ENCODE results near the gene SEC11C. TPM values are rescaled to one million over a fixed set of nuclear protein-coding genes. Genes with fewer than 3 reads are reported as not detected.

The SEC11C gene
- 69.8 and 76.8 TPM in 2 replicates for total RNA-seq
- 97.9 TPM for total RNA-seq (2013)
- 29.0 and 30.7 TPM in 2 replicates for polyA plus RNA-seq
- polyA minus RNA-seq, result 20.1 and 22.0 TPM in 2 replicates

DNA sequence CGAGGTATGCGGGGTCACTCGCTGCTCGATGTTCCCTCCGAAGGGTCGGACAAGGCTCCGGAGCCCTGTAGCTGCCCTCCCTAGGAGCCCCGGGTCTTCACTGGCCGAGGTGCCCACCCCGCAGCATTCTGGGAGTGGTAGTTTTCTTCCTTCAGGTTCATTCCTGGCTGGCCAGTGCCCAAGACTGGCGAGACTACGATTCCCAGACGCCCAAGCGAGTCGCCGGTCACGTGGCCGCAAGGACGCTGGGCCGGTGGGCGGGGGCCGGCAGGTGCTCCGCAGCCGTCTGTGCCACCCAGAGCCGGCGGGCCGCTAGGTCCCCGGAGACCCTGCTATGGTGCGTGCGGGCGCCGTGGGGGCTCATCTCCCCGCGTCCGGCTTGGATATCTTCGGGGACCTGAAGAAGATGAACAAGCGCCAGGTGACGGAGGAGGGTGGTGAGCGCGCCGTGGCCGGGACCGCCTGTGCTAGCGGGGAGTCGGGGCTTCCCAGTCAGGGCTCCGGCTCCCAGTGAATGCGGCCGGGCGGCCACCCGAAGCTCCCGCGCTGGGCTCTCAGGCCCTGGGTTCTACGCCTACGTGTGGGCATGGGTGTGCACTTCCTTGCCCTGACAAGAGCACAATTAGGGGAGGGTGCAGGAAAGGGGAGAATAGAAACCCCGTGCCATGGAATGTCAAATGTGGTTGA lies at the start of gene SEC11C:
Gene SEC11C (plus strand): TSS at position 270 of the 687 bp plus-strand sequence. CDS start 65 bp downstream, at position 335.
- WGBS (ENCODE audit: insufficient coverage), result under 1% methylated on average over 55 of the region's 55 CpGs
- peaks cover 47% of the 10 kb centered on the region for H3K79me2 ChIP-seq (ENCODE audit: control insufficient read depth, insufficient read depth, low read length)
- peaks cover 24 to 38% of the 10 kb centered on the region in 2 donors for H3K4me1 ChIP-seq (ENCODE audit: control insufficient read depth in 2 of 2, insufficient read depth in 2 of 2, low read length in 2 of 2)
- H4K20me1 ChIP-seq (ENCODE audit: control insufficient read depth, insufficient read depth, low read length, poor library complexity, severe bottlenecking), result peaks cover 14% of the 10 kb centered on the region
- no peaks in the 10 kb centered on the region for H3K36me3 ChIP-seq (replicated peaks in 1 of 2; ENCODE audit: control extremely low read depth in 1 of 2, control insufficient read depth in 1 of 2, extremely low read depth in 1 of 2, insufficient read depth in 2 of 2, low read length in 1 of 2)
- intact Hi-C loops (cut with micrococcal nuclease), result loop anchor here (1.0 to 10.0 kb wide), 7 partner anchors 45 to 1517 kb away; partner anchors contain the start of genes LMAN1 and NARS1
- ATAC-seq (ENCODE audit: low read depth) (peak; percentile 85), DNase-seq (peak; percentile 100)
- peak within 1 kb of the TSS; percentile 99 to 100 for H3K27ac ChIP-seq (ENCODE audit: low read length in 2 of 2)
- TF ChIP-seq, protein P1, sequence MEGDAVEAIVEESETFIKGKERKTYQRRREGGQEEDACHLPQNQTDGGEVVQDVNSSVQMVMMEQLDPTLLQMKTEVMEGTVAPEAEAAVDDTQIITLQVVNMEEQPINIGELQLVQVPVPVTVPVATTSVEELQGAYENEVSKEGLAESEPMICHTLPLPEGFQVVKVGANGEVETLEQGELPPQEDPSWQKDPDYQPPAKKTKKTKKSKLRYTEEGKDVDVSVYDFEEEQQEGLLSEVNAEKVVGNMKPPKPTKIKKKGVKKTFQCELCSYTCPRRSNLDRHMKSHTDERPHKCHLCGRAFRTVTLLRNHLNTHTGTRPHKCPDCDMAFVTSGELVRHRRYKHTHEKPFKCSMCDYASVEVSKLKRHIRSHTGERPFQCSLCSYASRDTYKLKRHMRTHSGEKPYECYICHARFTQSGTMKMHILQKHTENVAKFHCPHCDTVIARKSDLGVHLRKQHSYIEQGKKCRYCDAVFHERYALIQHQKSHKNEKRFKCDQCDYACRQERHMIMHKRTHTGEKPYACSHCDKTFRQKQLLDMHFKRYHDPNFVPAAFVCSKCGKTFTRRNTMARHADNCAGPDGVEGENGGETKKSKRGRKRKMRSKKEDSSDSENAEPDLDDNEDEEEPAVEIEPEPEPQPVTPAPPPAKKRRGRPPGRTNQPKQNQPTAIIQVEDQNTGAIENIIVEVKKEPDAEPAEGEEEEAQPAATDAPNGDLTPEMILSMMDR (IDR thresholded peaks at IDR 0.05), result no peak
- TF ChIP-seq EZH2 (IDR thresholded peaks at IDR 0.05; ENCODE audit: borderline replicate concordance, insufficient read depth, low read depth, low read length, poor library complexity, severe bottlenecking), result no peak
- Mint-ChIP-seq H3K4me1 (peaks cover 42% of the 10 kb centered on the region), H3K27me3 (peaks cover 6% of the 10 kb centered on the region), H3K4me3 (peak within 1 kb of the TSS; percentile 99), H3K9me3 (ENCODE audit: insufficient read depth) (no peaks in the 10 kb centered on the region), H3K27ac (peak within 1 kb of the TSS; percentile 100)
- H3K9ac ChIP-seq (ENCODE audit: low read length), result peak within 1 kb of the TSS; percentile 97
- ChIA-PET CTCF (interaction anchor here (0.9 to 4.9 kb wide), 3 partner anchors 45 to 60 kb away, joined by 3 to 31 read pairs (median 3); no protein-coding TSS in a partner anchor), POLR2A (interaction anchor here (1.0 kb wide), 1 partner anchor 55 kb away, joined by 3 read pairs; no protein-coding TSS in a partner anchor)
- peak within 1 kb of the TSS; percentile 89 for H2AFZ ChIP-seq (ENCODE audit: insufficient read depth, low read depth, low read length, poor library complexity, severe bottlenecking)
- peaks cover 0 to 11% (median 4%) of the 10 kb centered on the region in 4 experiments for H3K27me3 ChIP-seq (replicated peaks in 1 of 4; ENCODE audit: control extremely low read depth in 1 of 4, control insufficient read depth in 3 of 4, insufficient read depth in 4 of 4, low read length in 3 of 4)
- no peaks in the 10 kb centered on the region for H3K9me3 ChIP-seq (ENCODE audit: control extremely low read depth in 1 of 3, control insufficient read depth in 2 of 3, insufficient read depth in 1 of 3, low read length in 2 of 3)
- peak within 1 kb of the TSS; percentile 67 to 89 (median 82) for H3K4me3 ChIP-seq (ENCODE audit: control extremely low read depth in 1 of 5, extremely low read depth in 1 of 5, insufficient read depth in 1 of 5, low read depth in 2 of 5, low read length in 4 of 5)
- H3K4me2 ChIP-seq (replicated peaks; ENCODE audit: low read depth, low read length, poor library complexity, severe bottlenecking), result peak within 1 kb of the TSS; percentile 94

Data from B cell (primary cell).